Right lobe of liver (tissue), 6 donors: ENCODE measurements around the gene ARHGAP32. TPM values are rescaled to one million over a fixed set of nuclear protein-coding genes. Genes with fewer than 3 reads are reported as not detected.

Source experiments
- ATAC-seq, 4 donors: fragments of 200-7000 bp; cut with Tn5 transposase; one replicate each; pipeline ENCODE4 v1.9.1; 2020; ENCODE audit warnings: mild to moderate bottlenecking in 4 of 4, moderate library complexity in 4 of 4
- DNase-seq, 3 donors: peaks; one replicate each; pipeline ENCODE4 v3.0.0-alpha.2; 2020
- H3K27ac ChIP-seq, 3 donors: fragments of 200-600 bp; one replicate each; pipeline ENCODE4 v1.8.0; 2022
- H3K27me3 ChIP-seq, 2 donors: fragments of 200-600 bp; one replicate each; pipeline ENCODE4 v1.8.0; 2022
- H3K36me3 ChIP-seq, 4 donors: fragments of 200-600 bp; sonication (generic) in 1 of 4; one replicate each; pipeline versions ENCODE4 v1.5.1 to v1.8.0; 2017 to 2022; ENCODE audit warnings: control low read depth in 1 of 4
- H3K4me1 ChIP-seq, 4 donors: fragments of 200-600 bp; sonication (generic) in 1 of 4; one replicate each; pipeline versions ENCODE4 v1.5.1 to v1.8.0; 2017 to 2022; ENCODE audit warnings: control low read depth in 1 of 4
- H3K4me3 ChIP-seq, 3 donors: fragments of 200-600 bp; one replicate each; pipeline ENCODE4 v1.8.0; 2022
- H3K9me3 ChIP-seq, 4 donors: fragments of 200-600 bp; sonication (generic) in 1 of 4; one replicate each; pipeline versions ENCODE4 v1.5.1 to v1.8.0; 2017 to 2022; ENCODE audit warnings: control low read depth in 1 of 4
- POLR2A ChIP-seq: fragments of 450-650 bp; IDR thresholded peaks from one replicate; pipeline ENCODE4 v1.6.1; 2017; ENCODE audit warnings: antibody characterized with exemption, mild to moderate bottlenecking
- WGBS: methylation state at CpG from one replicate; pipeline ENCODE4 v1.1.6; 2018; ENCODE audit warnings: low coverage, low lambda C conversion rate; ENCODE audit not compliant: insufficient coverage; ENCODE audit errors: missing lambda C conversion rate; 5-methylcytosine and 5-hydroxymethylcytosine counted together
- intact Hi-C, 2 donors: fragments of 100-400 bp; cut with DNase I; formaldehyde crosslinking; loops; one replicate each; pipeline versions ENCODE4 v1.11.2 to v1.14.1; 2022
- total RNA-seq, 6 experiments: library from RNA; depleted of rRNA in 2 of 6; stranded (reverse); fragments of >200 nt in 2 of 6; fragmentation: NEBNext Ultra II Directional in 3 of 6; extraction: Animal tissue kit (Norgen Biotek cat#: 25700) in 3 of 6; gene quantifications; one replicate each; pipeline versions ENCODE4 v1.1.0 to v1.2.4, GENCODE V29; 2016 to 2023
- TF ChIP-seq, protein P1 (sequence below), 4 donors: fragments of 200-600 bp in 3 of 4; fragments of 450-650 bp in 1 of 4; IDR thresholded peaks; one replicate each; pipeline versions ENCODE4 v1.5.1 to v1.8.0; 2016 to 2022; ENCODE audit warnings: antibody characterized with exemption in 4 of 4, mild to moderate bottlenecking in 2 of 4
- donor health status: DM: no; HTN: yes; CAD: no.
- donor health status: DM: no; HTN: no; CAD: no.
- donor health status: DM: no; HTN: no; CAD: no.
- donor health status: DM: no; HTN: yes; CAD: no.
- donor health status: DM: no; HTN: yes; CAD: no.

Gene ARHGAP32
- total RNA-seq, 6 experiments from 2014 or later: 5.0 to 12.3 (median 10.0) TPM

- no peak for DNase-seq
- TF ChIP-seq POLR2A: no peak
- TF ChIP-seq, protein P1, sequence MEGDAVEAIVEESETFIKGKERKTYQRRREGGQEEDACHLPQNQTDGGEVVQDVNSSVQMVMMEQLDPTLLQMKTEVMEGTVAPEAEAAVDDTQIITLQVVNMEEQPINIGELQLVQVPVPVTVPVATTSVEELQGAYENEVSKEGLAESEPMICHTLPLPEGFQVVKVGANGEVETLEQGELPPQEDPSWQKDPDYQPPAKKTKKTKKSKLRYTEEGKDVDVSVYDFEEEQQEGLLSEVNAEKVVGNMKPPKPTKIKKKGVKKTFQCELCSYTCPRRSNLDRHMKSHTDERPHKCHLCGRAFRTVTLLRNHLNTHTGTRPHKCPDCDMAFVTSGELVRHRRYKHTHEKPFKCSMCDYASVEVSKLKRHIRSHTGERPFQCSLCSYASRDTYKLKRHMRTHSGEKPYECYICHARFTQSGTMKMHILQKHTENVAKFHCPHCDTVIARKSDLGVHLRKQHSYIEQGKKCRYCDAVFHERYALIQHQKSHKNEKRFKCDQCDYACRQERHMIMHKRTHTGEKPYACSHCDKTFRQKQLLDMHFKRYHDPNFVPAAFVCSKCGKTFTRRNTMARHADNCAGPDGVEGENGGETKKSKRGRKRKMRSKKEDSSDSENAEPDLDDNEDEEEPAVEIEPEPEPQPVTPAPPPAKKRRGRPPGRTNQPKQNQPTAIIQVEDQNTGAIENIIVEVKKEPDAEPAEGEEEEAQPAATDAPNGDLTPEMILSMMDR (IDR thresholded peaks at IDR 0.05): no peak
- 84% methylated on average over 5 of the region's 5 CpGs for WGBS
- no peak overlapping the region for H3K27ac ChIP-seq
- intact Hi-C loops: no loop called here
- peaks cover 0 to 5% (median 2%) of the 10 kb centered on the region in 4 donors for H3K9me3 ChIP-seq
- no peaks in the 10 kb centered on the region for H3K27me3 ChIP-seq
- ATAC-seq: peak; percentile 26 to 52 (median 34)
- H3K36me3 ChIP-seq: no peaks in the 10 kb centered on the region
- no peaks in the 10 kb centered on the region for H3K4me1 ChIP-seq
- H3K4me3 ChIP-seq: no peak overlapping the region
Observed at GRCh38 chr11:129089279-129089678, 102.8 kb downstream of the ARHGAP32 start.

DNA sequence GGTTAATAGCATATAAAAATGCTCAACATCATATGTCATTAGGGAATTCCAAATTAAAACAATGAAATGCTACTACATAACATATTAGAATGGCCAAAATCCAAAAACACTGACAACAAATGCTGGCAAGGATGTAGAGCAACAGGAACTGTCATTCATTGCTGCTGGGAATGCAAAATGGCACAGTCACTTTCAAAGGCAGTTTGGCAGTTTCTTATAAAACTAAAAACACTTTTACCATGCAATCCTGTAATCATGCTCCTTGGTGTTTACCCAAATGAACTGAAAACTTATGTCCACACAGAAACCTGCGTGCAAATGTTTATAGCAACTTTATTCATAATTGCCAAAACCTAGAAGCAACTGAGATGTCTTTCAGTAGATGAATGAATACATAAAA is 105.1 kb downstream of the ARHGAP32 start:
- Histone ChIP-seq H3K27me3 (no peaks in the 10 kb centered on the region), H3K27ac (no peak overlapping the region), H3K4me3 (no peak overlapping the region), H3K36me3 (no peaks in the 10 kb centered on the region), H3K4me1 (no peaks in the 10 kb centered on the region), H3K9me3 (peaks cover 0 to 7% (median 2%) of the 10 kb centered on the region in 4 donors)
- no peak for ATAC-seq
- DNase-seq: no peak
- intact Hi-C loops: no loop called here
- 100% methylated on average over 1 of the region's 1 CpG for WGBS
- TF ChIP-seq, protein P1 (IDR thresholded peaks at IDR 0.05): no peak
- no peak for TF ChIP-seq POLR2A

- DNase-seq (no peak), ATAC-seq (no peak)
- Histone ChIP-seq H3K4me3 (no peak overlapping the region), H3K36me3 (no peaks in the 10 kb centered on the region), H3K4me1 (no peaks in the 10 kb centered on the region), H3K27me3 (no peaks in the 10 kb centered on the region), H3K27ac (no peak overlapping the region), H3K9me3 (no peaks in the 10 kb centered on the region)
- TF ChIP-seq, protein P1 (IDR thresholded peaks at IDR 0.05): no peak
- no peak for TF ChIP-seq POLR2A
- WGBS: 85% methylated on average over 2 of the region's 5 CpGs
- intact Hi-C loops: no loop called here
Observed at GRCh38 chr11:129077191-129077590, 114.9 kb downstream of the ARHGAP32 start.

DNA sequence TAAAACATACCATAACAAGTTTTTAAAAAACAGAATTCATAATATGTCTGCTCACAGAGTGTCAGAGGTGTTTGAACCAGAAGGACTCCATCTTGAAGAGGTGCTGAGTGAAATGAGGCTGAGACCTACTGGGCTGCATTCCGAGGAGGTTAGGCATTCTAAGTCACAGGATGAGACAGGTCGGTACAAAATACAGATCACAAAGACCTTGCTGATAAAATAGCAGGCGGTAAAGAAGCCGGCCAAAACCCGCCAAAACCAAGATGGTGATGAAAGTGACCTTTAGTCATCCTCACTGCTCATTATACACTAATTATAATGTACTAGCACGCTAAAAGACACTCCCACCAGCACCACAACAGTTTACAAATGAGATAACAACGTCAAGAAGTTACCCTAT is 116.4 kb downstream of the ARHGAP32 start:
- ATAC-seq: no peak
- WGBS: 85% methylated on average over 7 of the region's 7 CpGs
- Histone ChIP-seq H3K27me3 (no peaks in the 10 kb centered on the region), H3K36me3 (no peaks in the 10 kb centered on the region), H3K27ac (no peak overlapping the region), H3K9me3 (no peaks in the 10 kb centered on the region), H3K4me3 (no peak overlapping the region), H3K4me1 (no peaks in the 10 kb centered on the region)
- intact Hi-C loops: no loop called here
- TF ChIP-seq, protein P1 (IDR thresholded peaks at IDR 0.05): no peak
- no peak for TF ChIP-seq POLR2A
- DNase-seq: no peak

- no peak overlapping the region for H3K4me3 ChIP-seq
- no peaks in the 10 kb centered on the region for H3K9me3 ChIP-seq
- no peaks in the 10 kb centered on the region for H3K36me3 ChIP-seq
- no peaks in the 10 kb centered on the region for H3K27me3 ChIP-seq
- ATAC-seq (no peak), DNase-seq (no peak)
- intact Hi-C loops: no loop called here
- TF ChIP-seq, protein P1 (IDR thresholded peaks at IDR 0.05): no peak
- no peak for TF ChIP-seq POLR2A
- WGBS: 96% methylated on average over 2 of the region's 2 CpGs
- H3K4me1 ChIP-seq: no peaks in the 10 kb centered on the region
- H3K27ac ChIP-seq: no peak overlapping the region
Observed at GRCh38 chr11:129067454-129067853, 124.7 kb downstream of the ARHGAP32 start.
